Left renal pelvis (tissue), 4 donors: ENCODE results near the gene C16orf92. TPM values are rescaled to one million over a fixed set of nuclear protein-coding genes. Genes with fewer than 3 reads are reported as not detected.

Source experiments
- DNase-seq, 4 donors: peaks; one replicate each; pipeline ENCODE4 v3.0.0-alpha.2; 2013; ENCODE audit warnings: low read depth in 4 of 4, low spot score in 3 of 4
- polyA plus RNA-seq, 4 donors: library from polyadenylated mRNA; unstranded; fragments of 120-200 nt; gene quantifications; one replicate each; pipeline ENCODE4 v1.2.1, GENCODE V29; 2013; ENCODE audit not compliant: insufficient read length in 4 of 4

C16orf92 gene
- polyA plus RNA-seq, 4 donors = not detected

DNA sequence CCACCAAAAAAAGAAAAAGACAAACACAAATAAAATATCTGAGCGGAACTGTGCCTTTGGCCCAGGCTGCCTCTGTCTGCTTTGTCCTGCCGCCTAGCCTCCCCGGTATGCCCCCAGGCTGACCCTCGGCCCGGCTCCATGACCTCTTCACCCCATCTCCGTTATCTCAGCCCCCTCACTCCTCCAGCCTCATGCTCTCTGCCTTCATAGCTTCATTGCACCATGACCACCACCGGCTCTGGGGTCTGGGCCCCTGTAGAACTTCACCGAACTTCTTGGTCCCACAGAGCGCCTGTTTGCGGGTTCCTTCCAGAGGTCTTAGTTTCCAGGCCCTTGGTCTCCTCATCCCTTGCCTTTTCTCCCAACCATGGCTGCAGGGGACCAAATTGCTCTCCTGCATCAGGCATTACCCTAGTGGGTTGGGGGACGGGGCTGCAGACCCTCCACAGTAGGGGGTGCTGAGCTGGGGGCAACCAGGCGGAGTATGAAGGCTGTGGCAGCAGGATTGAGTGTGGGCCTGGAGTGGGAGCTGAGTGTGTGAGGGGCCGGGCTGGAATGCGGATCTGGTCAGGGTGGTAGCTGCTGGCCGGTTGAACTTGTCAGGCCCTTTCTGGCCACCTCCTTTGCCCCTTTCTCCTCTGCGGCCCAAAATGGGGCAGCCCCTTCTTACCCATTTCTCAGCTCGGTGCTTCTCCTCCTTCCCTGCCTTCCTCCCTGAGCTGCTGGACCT lies 34.5 kb upstream of the C16orf92 start:
- DNase-seq = no peak

- DNase-seq = no peak
These were observed 33.7 kb upstream of the C16orf92 start for GRCh38 chr16:29989111-29989858.

DNA sequence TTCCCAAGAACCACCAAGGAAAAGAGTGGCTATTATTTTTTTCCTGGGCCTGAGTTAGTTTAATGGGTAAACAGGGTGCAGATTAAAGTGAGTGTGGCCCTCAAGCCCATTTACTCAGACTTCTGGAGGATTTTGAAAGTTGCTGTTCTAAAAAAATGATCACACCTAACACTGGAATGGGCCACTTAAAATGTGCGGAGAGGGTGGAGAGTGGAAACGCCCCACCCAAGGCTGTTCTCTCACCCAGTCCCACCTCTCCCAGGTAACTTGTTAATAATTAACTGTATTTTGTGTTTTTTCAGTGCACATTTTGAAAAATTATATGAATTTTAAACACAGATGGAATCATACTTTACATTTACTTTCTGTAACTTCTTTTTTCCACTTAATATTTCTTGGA lies 33.0 kb upstream of the C16orf92 start:
- DNase-seq = no peak

DNA sequence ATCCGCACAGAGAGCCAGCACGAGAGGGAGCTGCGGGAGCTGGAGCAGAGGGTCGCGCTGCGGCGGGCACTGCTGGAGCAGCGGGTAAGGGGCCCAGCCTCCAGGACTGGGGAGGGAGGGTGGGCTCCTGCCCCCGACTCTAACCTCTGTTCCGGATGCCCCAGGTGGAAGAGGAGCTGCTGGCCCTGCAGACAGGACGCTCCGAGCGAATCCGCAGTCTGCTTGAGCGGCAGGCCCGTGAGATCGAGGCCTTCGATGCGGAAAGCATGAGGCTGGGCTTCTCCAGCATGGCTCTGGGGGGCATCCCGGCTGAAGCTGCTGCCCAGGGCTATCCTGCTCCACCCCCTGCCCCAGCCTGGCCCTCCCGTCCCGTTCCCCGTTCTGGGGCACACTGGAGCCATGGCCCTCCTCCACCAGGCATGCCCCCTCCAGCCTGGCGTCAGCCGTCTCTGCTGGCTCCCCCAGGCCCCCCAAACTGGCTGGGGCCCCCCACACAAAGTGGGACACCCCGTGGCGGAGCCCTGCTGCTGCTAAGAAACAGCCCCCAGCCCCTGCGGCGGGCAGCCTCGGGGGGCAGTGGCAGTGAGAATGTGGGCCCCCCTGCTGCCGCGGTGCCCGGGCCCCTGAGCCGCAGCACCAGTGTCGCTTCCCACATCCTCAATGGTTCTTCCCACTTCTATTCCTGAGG lies 32.0 kb upstream of the C16orf92 start:
- no peak for DNase-seq

DNA sequence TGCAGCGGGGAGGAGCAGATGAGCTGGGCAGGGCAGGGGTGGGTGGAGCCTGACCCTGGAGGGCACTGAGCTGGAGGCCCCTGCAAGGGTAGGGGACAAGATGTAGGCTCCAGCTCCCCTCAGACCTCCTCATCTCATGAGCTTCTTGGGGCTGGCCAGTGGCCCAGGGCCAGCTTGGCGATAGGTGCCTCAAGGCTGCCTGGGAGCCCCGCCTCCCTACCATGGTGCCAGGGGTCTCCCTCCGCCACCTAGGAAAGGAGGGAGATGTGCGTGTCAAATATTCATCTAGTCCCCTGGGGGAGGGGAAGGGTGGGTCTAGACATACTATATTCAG lies 31.5 kb upstream of the C16orf92 start:
- DNase-seq = no peak

- no peak for DNase-seq
These were observed 30.5 kb upstream of the C16orf92 start for GRCh38 chr16:29992344-29992967.

- DNase-seq = no peak
These were observed 29.7 kb upstream of the C16orf92 start for GRCh38 chr16:29993191-29993902.

- DNase-seq = no peak
These were observed 28.9 kb upstream of the C16orf92 start for GRCh38 chr16:29993903-29994599.

GRCh38 chr16:29994600-29995323 lies 28.2 kb upstream of the C16orf92 start:
- no peak for DNase-seq

DNA sequence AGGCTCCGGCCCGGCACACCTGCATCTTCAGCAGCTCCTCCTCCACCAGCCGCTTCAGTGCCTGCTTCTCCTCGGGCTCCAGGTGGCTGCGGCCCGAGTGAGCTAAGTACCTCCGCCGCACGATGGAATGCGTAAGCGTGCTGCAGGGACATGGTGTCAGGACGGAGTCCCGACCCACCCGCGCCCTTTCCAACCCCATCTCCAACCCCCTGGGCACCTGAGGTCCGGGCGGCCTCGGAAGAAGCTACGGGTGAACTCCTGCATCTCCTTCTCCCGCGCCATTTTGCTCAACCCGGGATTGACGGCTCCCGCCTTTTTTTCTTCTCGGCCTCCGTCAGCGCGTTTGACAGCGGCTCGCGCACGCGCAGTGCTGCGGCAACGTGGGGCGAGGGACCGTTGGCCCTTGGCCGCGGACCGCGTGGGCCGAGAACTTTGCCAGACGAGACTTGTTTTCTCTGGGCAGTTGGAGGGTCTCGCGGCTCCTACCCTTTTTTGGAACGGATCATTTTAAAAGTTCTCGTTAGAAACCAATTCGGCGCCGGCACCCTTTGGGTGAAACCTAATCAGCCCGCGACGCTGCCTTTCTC lies 27.6 kb upstream of the C16orf92 start, which contains the start of gene HIRIP3:
Gene HIRIP3, minus strand, starts transcription at position 294 of the 587 bp plus-strand sequence. Its CDS starts 12 bp downstream, at position 282.
- DNase-seq = peak in 3 of 4 donors; percentile 58 to 69 (median 63)

DNA sequence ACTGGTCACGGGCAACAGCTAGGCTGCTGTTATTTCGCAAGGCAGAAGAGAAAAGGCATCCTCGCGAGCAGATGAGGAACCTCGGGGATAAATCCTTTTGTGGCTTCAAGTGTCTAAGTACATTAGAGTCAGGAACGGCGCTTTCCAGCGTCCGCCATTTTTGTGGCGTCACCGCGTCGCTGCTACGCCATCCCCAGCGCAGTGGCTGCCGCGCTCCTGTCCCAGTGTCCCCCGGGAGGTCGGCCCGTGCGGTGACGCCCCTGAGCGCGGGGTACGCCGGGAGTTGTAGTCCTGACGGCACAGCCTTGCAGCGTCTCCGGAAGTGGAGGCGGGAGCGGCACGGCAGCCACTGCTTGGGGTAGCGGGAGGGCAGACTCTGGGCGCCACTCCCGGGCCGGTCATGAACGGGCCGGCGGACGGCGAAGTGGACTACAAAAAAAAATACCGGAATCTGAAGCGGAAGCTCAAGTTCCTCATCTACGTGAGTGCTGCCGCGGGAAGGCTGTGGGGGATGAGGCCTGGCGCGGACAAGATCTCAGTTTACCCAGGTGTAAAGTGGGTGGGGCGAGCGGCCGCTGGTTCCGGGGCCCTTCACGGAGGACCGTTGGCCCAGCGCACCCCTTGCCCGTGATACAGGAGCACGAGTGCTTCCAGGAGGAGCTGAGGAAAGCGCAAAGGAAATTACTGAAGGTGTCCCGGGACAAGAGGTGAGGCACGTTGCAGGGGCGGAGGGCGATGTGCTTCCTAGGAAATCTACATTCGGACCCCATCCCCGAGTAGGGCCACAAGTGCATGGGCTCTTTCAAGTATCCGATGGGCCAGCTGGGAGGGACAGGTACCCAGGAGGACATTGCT lies 26.9 kb upstream of the C16orf92 start, which contains the start of gene INO80E:
Gene INO80E, plus strand, starts transcription at position 331 of the 855 bp plus-strand sequence. Its CDS starts 70 bp downstream, at position 401.
- peak; percentile 89 to 94 (median 90) for DNase-seq

DNA sequence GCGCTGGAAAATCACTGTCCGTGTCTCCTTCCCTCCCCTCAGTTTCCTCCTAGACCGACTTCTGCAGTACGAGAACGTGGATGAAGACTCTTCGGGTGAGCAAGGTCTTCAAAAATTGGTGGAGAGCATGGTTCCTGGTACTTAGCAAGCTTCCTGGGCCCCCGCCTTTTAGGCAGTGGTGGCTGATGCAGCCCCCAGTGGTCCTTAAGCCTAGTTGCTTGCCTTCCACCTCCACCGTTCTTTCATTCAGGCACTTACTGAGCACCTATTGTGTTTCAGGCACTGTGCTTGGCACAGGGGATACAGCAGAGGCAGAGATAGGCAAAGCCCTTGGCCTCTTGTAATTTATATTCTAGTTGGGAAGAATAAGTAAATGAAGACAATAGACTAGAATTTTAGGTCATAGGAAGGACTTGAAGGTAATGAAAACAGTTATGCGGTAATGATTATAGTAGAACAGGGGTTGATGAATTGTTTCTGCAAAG lies 26.2 kb upstream of the C16orf92 start:
- no peak for DNase-seq

DNA sequence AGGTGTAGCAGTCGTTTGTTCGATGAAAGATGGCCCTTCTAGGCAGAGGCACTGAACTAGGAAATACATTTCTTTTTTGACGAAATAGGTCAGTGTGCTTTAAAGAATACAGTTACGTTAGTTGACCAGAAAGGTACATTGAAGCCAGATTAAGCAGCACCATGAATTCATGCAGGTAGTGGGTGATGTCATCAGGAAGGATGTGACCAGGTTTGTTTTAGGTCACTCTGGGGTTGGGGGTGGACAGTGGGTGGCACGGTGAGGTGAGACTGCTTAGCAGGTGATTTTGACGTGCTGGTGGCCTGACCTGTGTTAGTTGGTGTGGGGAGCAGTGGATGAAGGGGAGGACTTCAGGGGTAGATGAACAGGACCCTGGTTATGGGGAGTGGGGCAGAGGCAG lies 23.4 kb upstream of the C16orf92 start:
- no peak for DNase-seq

DNA sequence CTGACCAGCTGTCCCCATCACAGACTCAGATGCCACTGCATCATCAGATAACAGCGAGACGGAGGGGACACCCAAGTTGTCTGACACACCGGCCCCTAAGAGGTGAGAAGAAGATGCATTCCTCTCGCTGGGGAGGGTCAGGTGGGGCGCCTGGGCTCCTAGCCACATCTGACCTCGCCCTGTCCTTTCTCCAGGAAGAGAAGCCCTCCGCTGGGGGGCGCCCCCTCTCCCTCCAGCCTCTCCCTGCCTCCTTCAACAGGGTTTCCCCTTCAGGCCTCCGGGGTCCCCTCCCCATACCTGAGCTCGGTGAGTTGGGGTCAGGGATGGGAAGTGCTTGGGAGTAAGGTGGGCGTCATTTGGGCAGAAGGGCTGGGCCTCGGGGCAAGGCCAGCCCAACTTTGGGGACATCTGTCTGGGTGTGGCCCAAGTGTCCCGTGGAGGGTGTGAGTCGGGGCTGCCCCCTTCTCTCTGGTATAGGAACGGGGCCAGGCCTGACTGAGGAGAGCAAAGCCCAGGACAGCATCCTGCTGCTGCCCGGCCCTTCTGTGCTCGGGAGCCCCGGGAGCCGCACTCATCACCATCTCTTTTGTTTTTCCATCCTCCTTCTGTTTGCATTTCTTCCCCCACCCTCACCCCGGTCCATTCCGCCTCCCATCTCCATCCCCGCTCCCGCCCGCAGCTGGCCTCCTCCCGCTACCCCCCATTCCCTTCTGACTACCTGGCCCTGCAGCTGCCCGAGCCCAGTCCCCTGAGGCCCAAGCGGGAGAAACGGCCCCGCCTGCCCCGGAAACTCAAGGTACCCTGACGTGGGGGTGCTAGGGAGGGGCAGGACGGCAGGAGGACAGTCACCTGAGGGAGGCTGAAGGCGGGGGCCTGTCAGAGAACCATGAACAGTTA lies 22.0 kb upstream of the C16orf92 start:
- no peak for DNase-seq

- DNase-seq = no peak
These were observed 20.2 kb upstream of the C16orf92 start for GRCh38 chr16:30002614-30003346.
